WTC11 (cell line): ENCODE measurements around the gene GRIA4.

Experiments
- E2F4 ChIP-seq: sonication (generic); formaldehyde crosslinking; IDR thresholded peaks from 2 replicates; pipeline ENCODE4 v1.8.1; 2022; ENCODE audit warnings: low read depth, mild to moderate bottlenecking, moderate library complexity, missing genetic modification reagents, borderline replicate concordance
- ELF4 ChIP-seq: sonication (generic); formaldehyde crosslinking; IDR thresholded peaks from 2 replicates; pipeline ENCODE4 v1.8.1; 2022; ENCODE audit warnings: low read depth, mild to moderate bottlenecking, moderate library complexity, missing genetic modification reagents
- FOXK1 ChIP-seq: sonication (generic); formaldehyde crosslinking; IDR thresholded peaks from 2 replicates; pipeline ENCODE4 v1.8.0; 2022; ENCODE audit warnings: mild to moderate bottlenecking, moderate library complexity, missing genetic modification reagents
- HMGXB4 ChIP-seq: sonication (generic); formaldehyde crosslinking; IDR thresholded peaks from 2 replicates; pipeline ENCODE4 v1.8.1; 2023; ENCODE audit warnings: mild to moderate bottlenecking, moderate library complexity, missing genetic modification reagents
- JUN ChIP-seq: sonication (generic); formaldehyde crosslinking; IDR thresholded peaks from 2 replicates; pipeline ENCODE4 v1.8.0; 2023; ENCODE audit warnings: mild to moderate bottlenecking, missing genetic modification reagents
- PRDM15 ChIP-seq: sonication (generic); formaldehyde crosslinking; IDR thresholded peaks from 2 replicates; pipeline ENCODE4 v1.8.0; 2022; ENCODE audit warnings: missing genetic modification reagents
- ZBTB21 ChIP-seq: sonication (generic); formaldehyde crosslinking; IDR thresholded peaks from 2 replicates; pipeline ENCODE4 v1.8.1; 2023; ENCODE audit warnings: mild to moderate bottlenecking, missing genetic modification reagents, borderline replicate concordance
- TF ChIP-seq, protein P1 (sequence below): fragments of 200-600 bp; IDR thresholded peaks from 2 replicates; pipeline ENCODE4 v1.8.0; 2022; ENCODE audit warnings: antibody characterized with exemption
- TF ChIP-seq, protein P2 (sequence below): sonication (generic); formaldehyde crosslinking; IDR thresholded peaks from 2 replicates; pipeline ENCODE4 v1.8.1; 2022; ENCODE audit warnings: low read depth, missing genetic modification reagents, borderline replicate concordance

- TF ChIP-seq, protein P1, sequence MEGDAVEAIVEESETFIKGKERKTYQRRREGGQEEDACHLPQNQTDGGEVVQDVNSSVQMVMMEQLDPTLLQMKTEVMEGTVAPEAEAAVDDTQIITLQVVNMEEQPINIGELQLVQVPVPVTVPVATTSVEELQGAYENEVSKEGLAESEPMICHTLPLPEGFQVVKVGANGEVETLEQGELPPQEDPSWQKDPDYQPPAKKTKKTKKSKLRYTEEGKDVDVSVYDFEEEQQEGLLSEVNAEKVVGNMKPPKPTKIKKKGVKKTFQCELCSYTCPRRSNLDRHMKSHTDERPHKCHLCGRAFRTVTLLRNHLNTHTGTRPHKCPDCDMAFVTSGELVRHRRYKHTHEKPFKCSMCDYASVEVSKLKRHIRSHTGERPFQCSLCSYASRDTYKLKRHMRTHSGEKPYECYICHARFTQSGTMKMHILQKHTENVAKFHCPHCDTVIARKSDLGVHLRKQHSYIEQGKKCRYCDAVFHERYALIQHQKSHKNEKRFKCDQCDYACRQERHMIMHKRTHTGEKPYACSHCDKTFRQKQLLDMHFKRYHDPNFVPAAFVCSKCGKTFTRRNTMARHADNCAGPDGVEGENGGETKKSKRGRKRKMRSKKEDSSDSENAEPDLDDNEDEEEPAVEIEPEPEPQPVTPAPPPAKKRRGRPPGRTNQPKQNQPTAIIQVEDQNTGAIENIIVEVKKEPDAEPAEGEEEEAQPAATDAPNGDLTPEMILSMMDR, result no peak
- TF ChIP-seq ZBTB21, result no peak
- TF ChIP-seq ELF4 (CRISPR knock-in tag), result no peak
- no peak for TF ChIP-seq JUN (CRISPR knock-in tag)
- TF ChIP-seq HMGXB4 (CRISPR knock-in tag), result no peak
- TF ChIP-seq, protein P2, sequence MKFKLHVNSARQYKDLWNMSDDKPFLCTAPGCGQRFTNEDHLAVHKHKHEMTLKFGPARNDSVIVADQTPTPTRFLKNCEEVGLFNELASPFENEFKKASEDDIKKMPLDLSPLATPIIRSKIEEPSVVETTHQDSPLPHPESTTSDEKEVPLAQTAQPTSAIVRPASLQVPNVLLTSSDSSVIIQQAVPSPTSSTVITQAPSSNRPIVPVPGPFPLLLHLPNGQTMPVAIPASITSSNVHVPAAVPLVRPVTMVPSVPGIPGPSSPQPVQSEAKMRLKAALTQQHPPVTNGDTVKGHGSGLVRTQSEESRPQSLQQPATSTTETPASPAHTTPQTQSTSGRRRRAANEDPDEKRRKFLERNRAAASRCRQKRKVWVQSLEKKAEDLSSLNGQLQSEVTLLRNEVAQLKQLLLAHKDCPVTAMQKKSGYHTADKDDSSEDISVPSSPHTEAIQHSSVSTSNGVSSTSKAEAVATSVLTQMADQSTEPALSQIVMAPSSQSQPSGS (CRISPR knock-in tag), result no peak
- TF ChIP-seq FOXK1 (CRISPR knock-in tag), result no peak
- TF ChIP-seq E2F4 (CRISPR knock-in tag), result no peak
- TF ChIP-seq PRDM15 (CRISPR knock-in tag), result no peak
These were observed 179.9 kb downstream of the GRIA4 start for GRCh38 chr11:105789579-105790420.
